H1 (cell line): ENCODE results near the gene DPP8. TPM values are rescaled to one million over a fixed set of nuclear protein-coding genes. Genes with fewer than 3 reads are reported as not detected.

Experiments
- CTCF ChIA-PET: fragments of 300-600 bp; sonication (Branson Sonifier 250); formaldehyde crosslinking; loops from one replicate; lab custom pipeline; 2021; ENCODE audit not compliant: partially characterized antibody; lab: Charles Lee
- POLR2A ChIA-PET: fragments of 300-600 bp; sonication (Branson Sonifier 250); formaldehyde crosslinking; loops from one replicate; lab custom pipeline; 2021; ENCODE audit warnings: inconsistent platforms; ENCODE audit not compliant: partially characterized antibody; lab: Charles Lee
- DNase-seq, 2 experiments: peaks; one replicate each; pipeline versions ENCODE4 v3.0.0 to v3.0.0-alpha.2; 2010 to 2022; ENCODE audit warnings: low spot score in 2 of 2, low read depth in 1 of 2, mixed read lengths in 1 of 2
- FAIRE-seq: peaks from 2 replicates; lab custom pipeline; 2011; peaks lifted over from hg19 to GRCh38; lab: Jason Lieb, UNC
- H2AFZ ChIP-seq: 2 replicates; pipeline ENCODE4 v1.8.1; 2012; ENCODE audit warnings: low read length, inconsistent platforms
- H2AK5ac ChIP-seq: 2 replicates; pipeline ENCODE4 v1.6.1; 2013; ENCODE audit warnings: low read depth, low read length
- H2BK120ac ChIP-seq: replicated peaks from 2 replicates; pipeline ENCODE3; 2013; ENCODE audit warnings: low read depth, low read length, inconsistent platforms
- H2BK12ac ChIP-seq: 2 replicates; pipeline ENCODE4 v1.6.1; 2013; ENCODE audit warnings: low read depth, low read length
- H2BK15ac ChIP-seq: 2 replicates; pipeline ENCODE4 v1.6.1; 2013; ENCODE audit warnings: low read length
- H2BK20ac ChIP-seq: 2 replicates; pipeline ENCODE4 v1.6.1; 2013; ENCODE audit warnings: low read length
- H2BK5ac ChIP-seq: 2 replicates; pipeline ENCODE4 v1.6.1; 2013; ENCODE audit warnings: low read depth, low read length
- H3K14ac ChIP-seq: 2 replicates; pipeline ENCODE4 v1.6.1; 2013; ENCODE audit warnings: inconsistent platforms; ENCODE audit not compliant: insufficient read length
- H3K18ac ChIP-seq: 2 replicates; pipeline ENCODE4 v1.6.1; 2013; ENCODE audit warnings: low read length; ENCODE audit errors: extremely low read depth
- H3K23ac ChIP-seq: 2 replicates; pipeline ENCODE4 v1.6.1; 2013; ENCODE audit warnings: inconsistent platforms; ENCODE audit not compliant: insufficient read length
- H3K23me2 ChIP-seq: 2 replicates; pipeline ENCODE4 v1.6.1; 2013; ENCODE audit warnings: low read depth, low read length
- H3K27ac ChIP-seq: 2 replicates; pipeline ENCODE4 v1.6.1; 2011; ENCODE audit warnings: low read depth, low read length, inconsistent platforms
- H3K27me3 ChIP-seq, 4 experiments: replicated peaks in 1 of 4; 1 replicate in 1 of 4; 2 replicates in 3 of 4; pipeline versions ENCODE4 v1.6.1 to v1.8.1; 2011 to 2013; ENCODE audit warnings: low read length in 3 of 4, mild to moderate bottlenecking in 3 of 4, inconsistent platforms in 2 of 4, mixed read lengths in 2 of 4, moderate library complexity in 1 of 4; ENCODE audit not compliant: control insufficient read depth in 3 of 4, insufficient read depth in 3 of 4; ENCODE audit errors: extremely low read depth in 1 of 4
- H3K36me3 ChIP-seq, 4 experiments: 2 replicates each; pipeline versions ENCODE4 v1.6.1 to v1.8.1; 2011 to 2013; ENCODE audit warnings: mild to moderate bottlenecking in 4 of 4, low read length in 3 of 4, moderate library complexity in 2 of 4, control low read depth in 1 of 4, inconsistent platforms in 1 of 4; ENCODE audit not compliant: insufficient read depth in 4 of 4, control insufficient read depth in 2 of 4
- H3K4ac ChIP-seq: replicated peaks from 2 replicates; pipeline ENCODE3; 2013; ENCODE audit warnings: low read length, low read depth, mixed read lengths, inconsistent platforms; ENCODE audit not compliant: insufficient read length
- H3K4me1 ChIP-seq, 4 experiments: replicated peaks in 1 of 4; 1 replicate in 1 of 4; 2 replicates in 3 of 4; pipeline versions ENCODE4 v1.6.1 to v1.8.1; 2011 to 2013; ENCODE audit warnings: low read length in 3 of 4, inconsistent platforms in 2 of 4, mixed read lengths in 1 of 4; ENCODE audit not compliant: insufficient read depth in 4 of 4, control insufficient read depth in 3 of 4
- H3K4me2 ChIP-seq, 2 experiments: 2 replicates each; pipeline versions ENCODE4 v1.6.1 to v1.8.1; 2011 to 2013; ENCODE audit warnings: low read depth in 2 of 2, low read length in 2 of 2, control low read depth in 1 of 2, inconsistent platforms in 1 of 2, mild to moderate bottlenecking in 1 of 2; ENCODE audit not compliant: insufficient read depth in 1 of 2
- H3K4me3 ChIP-seq, 4 experiments: fragments of 200-600, 300-600 bp in 1 of 4; sonication (generic), shearing (Covaris generic), sonication (Bioruptor Twin) in 1 of 4; 2 replicates each; pipeline versions ENCODE4 v1.5.1 to v1.8.1; 2011 to 2016; ENCODE audit warnings: low read length in 4 of 4, low read depth in 3 of 4, control low read depth in 2 of 4, inconsistent platforms in 2 of 4, mild to moderate bottlenecking in 2 of 4, mixed read lengths in 1 of 4, moderate library complexity in 1 of 4; ENCODE audit not compliant: insufficient read depth in 2 of 4; ENCODE audit errors: extremely low read depth in 1 of 4
- H3K56ac ChIP-seq: replicated peaks from 2 replicates; pipeline ENCODE3; 2013; ENCODE audit warnings: low read depth, mild to moderate bottlenecking, mixed read lengths, low read length, inconsistent platforms; ENCODE audit not compliant: insufficient read length
- H3K79me1 ChIP-seq: 2 replicates; pipeline ENCODE4 v1.6.1; 2013; ENCODE audit warnings: low read depth, low read length, control low read depth
- H3K79me2 ChIP-seq, 2 experiments: 2 replicates each; pipeline versions ENCODE4 v1.6.1 to v1.8.1; 2012 to 2013; ENCODE audit warnings: low read length in 2 of 2, mild to moderate bottlenecking in 2 of 2, inconsistent platforms in 1 of 2; ENCODE audit not compliant: insufficient read depth in 2 of 2, control insufficient read depth in 1 of 2
- H3K9ac ChIP-seq, 4 experiments: replicated peaks in 1 of 4; 1 replicate in 1 of 4; 2 replicates in 3 of 4; pipeline versions ENCODE4 v1.6.1 to v1.8.1; 2011 to 2013; ENCODE audit warnings: low read depth in 3 of 4, low read length in 3 of 4, control low read depth in 2 of 4, mild to moderate bottlenecking in 2 of 4, moderate library complexity in 2 of 4, inconsistent platforms in 1 of 4; ENCODE audit errors: extremely low read depth in 1 of 4
- H3K9me3 ChIP-seq, 2 experiments: 2 replicates each; pipeline versions ENCODE4 v1.6.1 to v1.8.1; 2012 to 2013; ENCODE audit warnings: mild to moderate bottlenecking in 2 of 2, moderate library complexity in 2 of 2, control low read depth in 1 of 2, inconsistent platforms in 1 of 2, low read depth in 1 of 2, low read length in 1 of 2, mixed read lengths in 1 of 2; ENCODE audit not compliant: insufficient read depth in 2 of 2
- H4K20me1 ChIP-seq, 2 experiments: replicated peaks in 1 of 2; 2 replicates each; pipeline versions ENCODE3 to v1.8.1; 2011 to 2013; ENCODE audit warnings: inconsistent platforms in 2 of 2, low read length in 2 of 2, mild to moderate bottlenecking in 1 of 2; ENCODE audit not compliant: insufficient read depth in 2 of 2, control insufficient read depth in 1 of 2
- H4K5ac ChIP-seq: 2 replicates; pipeline ENCODE4 v1.6.1; 2013; ENCODE audit warnings: low read length, low read depth, mixed read lengths, inconsistent platforms; ENCODE audit not compliant: insufficient read length
- H4K8ac ChIP-seq: 2 replicates; pipeline ENCODE4 v1.8.0; 2013; ENCODE audit warnings: mild to moderate bottlenecking, moderate library complexity, low read length, inconsistent platforms; ENCODE audit not compliant: insufficient read depth; ENCODE audit errors: extremely low read depth
- H4K91ac ChIP-seq: replicated peaks from 2 replicates; pipeline ENCODE3; 2013; ENCODE audit warnings: low read length, mixed read lengths, inconsistent platforms; ENCODE audit not compliant: insufficient read length
- WGBS, 2 experiments: shearing (Covaris generic) in 1 of 2; methylation state at CpG; one replicate each; pipeline versions ENCODE4 v1.1.6 to v1.1.7; 2013 to 2015; ENCODE audit warnings: low lambda C conversion rate in 2 of 2, mixed read lengths in 2 of 2, inconsistent platforms in 1 of 2, low coverage in 1 of 2, missing lambda C conversion rate in 1 of 2; ENCODE audit not compliant: insufficient replicate concordance in 2 of 2, insufficient coverage in 1 of 2, insufficient read length in 1 of 2; ENCODE audit errors: extremely low coverage in 1 of 2, missing lambda C conversion rate in 1 of 2; 5-methylcytosine and 5-hydroxymethylcytosine counted together
- polyA plus RNA-seq, 7 experiments: library from polyadenylated mRNA; depleted of rRNA in 3 of 7; stranded (reverse) in 5 of 7; unstranded in 2 of 7; fragments of >200 nt in 5 of 7; fragments of 200-250 nt in 2 of 7; gene quantifications; 1 replicate in 5 of 7; 2 replicates in 1 of 7; 4 replicates in 1 of 7; pipeline versions ENCODE4 v1.2.1 to v1.2.3, GENCODE V29; 2011 to 2013; ENCODE audit warnings: missing spikeins in 2 of 7, mixed read lengths in 2 of 7
- total RNA-seq: library from RNA; stranded (reverse); fragmentation: NEBNext Ultra II Directional; extraction: Animal tissue kit (Norgen Biotek cat#: 25700); gene quantifications from 2 replicates; pipeline ENCODE4 v1.2.1, GENCODE V29; 2021

The DPP8 gene
- total and polyA plus RNA-seq, 2 of the 8 experiments (the other 6 are each of a cell fraction or from before 2014, with no cell fraction given), result 9.9 to 26.0 TPM

DNA sequence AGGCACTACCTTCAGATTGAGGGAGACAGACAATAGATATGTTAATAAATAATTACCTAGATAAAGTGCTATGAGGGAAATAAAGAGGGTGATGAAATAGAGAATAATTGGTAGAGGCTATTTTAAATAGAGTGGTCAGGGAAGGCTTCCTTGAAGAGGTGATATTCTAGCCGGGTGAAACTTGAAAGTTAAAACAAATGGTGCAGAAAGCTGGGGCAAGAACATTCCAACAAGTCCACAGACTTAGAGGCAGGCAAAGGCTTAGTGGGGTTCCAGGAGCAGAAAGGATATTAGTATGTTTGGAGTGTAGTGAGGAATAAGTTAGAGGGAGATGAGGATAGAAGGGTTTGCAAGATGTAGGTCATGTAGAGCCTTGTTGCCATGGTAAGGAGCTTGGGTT, 22.8 kb upstream of the DPP8 start:
- no peak for DNase-seq
- CTCF ChIA-PET, result interaction anchor here (1.2 kb wide), 1 partner anchor 24 kb away, joined by 5 read pairs; no protein-coding TSS in a partner anchor
- H3K79me1 ChIP-seq, result no peaks in the 10 kb centered on the region; the same call in 1 of the 2 replicates
- FAIRE-seq, result no peak
- no peak overlapping the region for H4K8ac ChIP-seq
- no peaks in the 10 kb centered on the region for H3K9me3 ChIP-seq
- no peak overlapping the region for H2BK12ac ChIP-seq
- no peak overlapping the region for H3K14ac ChIP-seq
- H2AK5ac ChIP-seq, result no peak overlapping the region
- no peak overlapping the region for H3K4ac ChIP-seq
- H2BK5ac ChIP-seq, result no peak overlapping the region
- H3K4me1 ChIP-seq, result no peaks in the 10 kb centered on the region
- peaks cover 9 to 10% of the 10 kb centered on the region in 2 experiments for H4K20me1 ChIP-seq
- no peak overlapping the region for H3K27ac ChIP-seq
- H3K4me2 ChIP-seq, result no peak overlapping the region
- POLR2A ChIA-PET, result interaction anchor here (1.1 to 3.2 kb wide), 3 partner anchors 10 to 236 kb away, joined by 3 to 18 read pairs (median 3); partner anchors contain the start of genes HACD3 and RNU5B-1
- H2BK20ac ChIP-seq, result no peak overlapping the region
- no peaks in the 10 kb centered on the region for H3K23me2 ChIP-seq
- no peak overlapping the region for H3K9ac ChIP-seq
- H4K91ac ChIP-seq, result no peak overlapping the region
- no peak overlapping the region for H3K23ac ChIP-seq
- H3K36me3 ChIP-seq, result peaks cover 0 to 3% (median 0%) of the 10 kb centered on the region in 4 experiments; a peak in 2 of 8 replicates
- H3K56ac ChIP-seq, result no peak overlapping the region
- no peak overlapping the region for H3K18ac ChIP-seq
- no peak overlapping the region for H2BK15ac ChIP-seq
- no peak overlapping the region for H3K4me3 ChIP-seq
- H2BK120ac ChIP-seq, result no peak overlapping the region
- peaks cover 11 to 91% of the 10 kb centered on the region in 2 experiments for H3K79me2 ChIP-seq
- no peaks in the 10 kb centered on the region for H3K27me3 ChIP-seq
- 85% methylated on average over 1 of the region's 1 CpG; no CpG with 5 or more reads in 1 of the 2 experiments for WGBS, 2 experiments
- H4K5ac ChIP-seq, result no peak overlapping the region
- no peak overlapping the region for H2AFZ ChIP-seq
